GM19397 (cell line): ENCODE data around the gene ALDH4A1.
"Not testable (repeated sequence)": the region's sequence is repeated elsewhere in the genome, so short reads cannot be mapped to it uniquely, and the experiment has no call there.

Experiments
- ATAC-seq: cut with Tn5 transposase; IDR thresholded peaks from one replicate; pipeline ENCODE4 v1.9.1; 2021; ENCODE audit warnings: mild to moderate bottlenecking, moderate library complexity; ENCODE audit not compliant: unreplicated experiment

Gene ALDH4A1

DNA sequence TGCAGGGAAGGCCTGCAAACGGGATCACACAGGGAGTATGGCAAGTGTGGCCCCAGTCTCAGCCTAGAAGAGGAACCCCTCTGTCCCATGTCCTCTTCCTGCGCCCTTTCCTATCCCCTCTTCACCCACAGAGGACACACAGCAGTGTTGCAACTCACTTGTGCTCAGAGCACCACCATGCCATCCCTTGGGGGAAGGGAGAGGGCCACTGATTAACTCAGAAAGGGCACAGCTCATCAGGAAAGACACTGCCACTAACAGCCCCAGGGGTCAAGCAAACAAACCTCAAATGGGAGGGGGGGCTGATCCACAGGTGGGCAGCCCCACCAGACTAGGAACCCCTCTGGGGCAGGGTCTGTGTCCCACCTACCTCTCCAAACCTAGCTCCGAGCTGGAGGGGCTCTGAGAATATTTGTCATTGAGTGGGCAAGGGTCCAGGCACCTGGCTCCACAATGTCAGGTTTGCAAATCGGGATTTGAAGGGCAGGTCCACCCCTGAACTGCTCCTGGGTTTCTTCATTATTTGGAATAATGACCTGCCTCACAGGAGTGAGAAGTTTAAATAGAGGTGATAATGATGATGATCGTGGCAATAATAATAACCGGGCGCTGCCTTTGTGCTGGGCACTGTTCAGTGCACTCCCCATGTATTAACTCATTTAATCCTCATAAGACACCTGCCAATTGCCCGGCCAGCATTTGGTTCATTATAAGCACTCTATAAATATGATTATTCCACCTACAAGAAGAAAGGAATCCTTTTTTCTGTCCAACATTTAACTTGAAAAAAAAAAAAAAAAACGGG lies 1.0 kb downstream of the ALDH4A1 start:
- no peak for ATAC-seq

DNA sequence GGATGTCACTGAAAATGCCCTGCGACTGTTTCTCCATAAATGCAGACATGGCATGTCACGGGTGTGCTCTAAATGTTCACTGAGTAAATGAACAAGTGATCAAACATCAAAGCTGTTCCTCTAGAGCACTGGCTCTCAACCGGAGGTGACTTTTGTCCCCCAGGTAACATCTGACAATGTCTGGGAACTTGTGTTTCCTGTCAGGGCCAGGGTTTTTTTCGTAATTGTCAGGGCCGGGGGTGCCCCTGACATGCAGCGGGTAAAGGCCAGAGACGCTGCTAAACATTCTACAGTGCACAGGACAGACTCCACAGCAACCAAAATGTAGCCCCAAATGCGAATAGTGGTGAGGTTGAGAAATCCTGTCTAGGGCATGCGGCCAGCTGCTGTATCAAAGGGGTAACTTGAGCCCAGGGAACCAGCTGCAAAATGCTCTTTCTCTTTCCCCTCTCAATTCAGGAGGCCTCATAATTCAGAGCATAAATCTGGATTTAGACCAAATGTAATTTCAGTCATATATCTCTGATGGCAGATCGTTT lies 2.0 kb downstream of the ALDH4A1 start:
- no peak for ATAC-seq

DNA sequence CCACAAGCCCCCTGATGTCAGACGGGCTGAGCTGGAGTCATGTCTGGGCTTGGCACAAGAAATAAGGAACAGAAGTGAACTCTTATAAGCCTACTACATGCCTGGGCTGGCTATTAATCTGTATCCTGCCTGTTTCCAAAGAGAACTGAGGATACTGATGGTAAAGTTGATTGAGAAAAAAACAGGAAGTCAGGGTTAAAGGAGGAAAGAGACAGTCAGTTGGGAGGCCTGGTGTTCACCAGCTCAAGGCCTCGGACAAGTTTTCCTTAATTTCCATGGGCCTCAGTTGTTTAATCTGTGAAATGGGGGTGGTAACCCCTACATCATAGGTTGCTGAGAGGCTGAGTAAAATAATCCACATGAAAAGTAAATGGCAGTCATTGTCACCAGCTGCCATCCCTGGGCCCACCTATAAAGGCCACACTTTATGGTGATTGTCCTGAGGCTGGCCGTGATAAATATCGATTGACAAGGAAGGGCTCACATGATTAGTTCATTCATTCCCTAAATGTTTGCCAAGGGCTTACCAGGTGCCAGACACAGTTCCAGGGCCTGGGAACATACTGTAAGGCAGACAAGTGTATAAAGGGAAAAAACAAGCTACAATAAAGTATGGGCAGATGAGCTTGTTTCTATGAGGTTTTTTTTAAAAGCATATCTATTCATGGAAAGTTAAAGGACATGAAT lies 2.8 kb downstream of the ALDH4A1 start:
- no peak for ATAC-seq

DNA sequence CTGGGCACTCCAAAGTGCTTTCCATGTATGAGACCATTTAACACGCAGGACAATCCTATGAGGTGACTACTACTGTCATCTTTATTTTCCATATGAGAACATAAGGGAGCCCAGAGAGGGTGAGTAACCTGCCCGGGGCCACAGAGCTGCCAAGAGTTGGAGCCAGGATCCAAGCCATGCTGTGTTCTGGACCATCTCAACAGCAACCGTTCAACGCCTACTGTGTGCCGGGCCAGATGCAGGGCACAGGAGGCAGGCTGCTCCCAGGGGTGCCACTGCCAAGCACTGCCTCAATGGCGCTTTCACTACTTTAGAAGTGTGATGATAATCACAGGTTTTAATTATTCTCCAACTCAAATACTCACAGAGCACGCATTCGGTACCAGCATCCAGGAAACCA lies 3.8 kb downstream of the ALDH4A1 start:
- ATAC-seq = no peak

DNA sequence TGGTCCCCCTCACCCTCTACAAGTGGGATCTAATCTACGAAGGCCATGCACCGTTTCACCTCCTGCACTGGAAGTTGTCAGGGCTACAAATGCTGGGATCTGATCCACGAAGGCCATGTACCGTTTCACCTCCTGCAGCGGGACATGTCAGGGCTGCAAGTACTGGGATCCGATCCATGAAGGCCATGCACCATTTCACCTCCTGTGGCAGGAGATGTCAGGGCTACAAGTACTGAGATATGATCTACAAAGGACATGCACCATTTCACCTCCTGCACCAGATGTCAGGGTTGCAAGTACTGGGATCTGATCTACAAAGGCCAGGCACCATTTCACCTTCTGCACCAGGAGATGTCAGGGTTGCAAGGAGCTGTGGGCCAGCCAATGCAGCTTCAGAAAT lies 7.0 kb downstream of the ALDH4A1 start:
- no peak for ATAC-seq

DNA sequence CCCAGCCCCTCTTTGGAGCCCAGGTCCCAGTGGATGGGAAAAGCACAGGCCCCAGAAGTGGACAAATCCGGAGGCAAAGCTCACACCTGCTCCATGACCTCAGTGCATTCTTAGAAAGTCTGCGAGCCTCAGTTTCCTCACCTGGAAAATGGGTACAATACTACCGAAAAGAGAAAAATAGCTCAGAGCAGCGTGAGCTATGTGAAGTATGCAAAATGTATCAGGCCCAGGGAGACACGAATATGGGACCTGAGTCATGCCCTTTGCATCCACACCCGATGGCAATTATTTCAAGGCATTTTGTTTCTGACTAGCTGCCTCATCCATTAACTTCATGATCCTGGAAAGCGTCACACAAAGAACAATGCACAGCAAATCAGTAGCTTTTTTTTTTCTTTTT lies 9.2 kb downstream of the ALDH4A1 start:
- ATAC-seq = no peak

DNA sequence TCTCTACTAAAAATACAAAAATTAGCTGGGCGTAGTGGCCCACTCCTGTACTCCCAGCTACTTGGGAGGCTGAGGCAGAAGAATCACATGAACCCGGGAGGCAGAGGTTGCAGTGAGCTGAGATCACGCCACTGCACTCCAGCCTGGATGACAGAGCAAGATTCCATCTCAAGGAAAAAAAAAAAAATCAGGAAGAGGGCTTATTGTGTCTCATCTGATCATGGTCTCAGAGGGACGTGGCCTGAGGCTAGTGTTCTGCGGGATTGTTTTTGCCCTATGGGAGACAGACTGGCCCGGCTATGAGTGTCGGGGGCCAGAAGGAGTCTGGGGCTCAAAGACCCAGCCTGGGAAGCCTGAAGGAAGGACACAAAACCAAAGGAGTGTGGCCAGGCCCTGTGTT lies 10.5 kb downstream of the ALDH4A1 start:
- ATAC-seq = not testable (repeated sequence)

DNA sequence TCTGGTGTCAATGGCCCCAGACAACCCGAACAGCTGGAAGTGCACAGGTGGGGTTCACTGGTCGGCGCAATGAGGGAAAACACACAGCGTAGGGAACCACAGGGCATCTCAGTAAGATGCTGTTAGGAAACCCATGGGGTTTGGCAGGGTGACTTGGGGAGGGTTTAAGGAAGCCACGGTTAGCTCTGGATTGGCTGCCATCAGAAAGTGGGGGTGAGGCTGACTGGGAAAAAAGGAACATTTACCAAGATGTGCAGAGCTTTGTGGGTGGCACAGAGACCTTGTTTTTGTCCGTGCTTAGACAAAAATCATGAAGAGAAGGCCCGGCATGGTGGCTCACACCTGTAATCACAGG lies 11.0 kb downstream of the ALDH4A1 start:
- no peak for ATAC-seq

DNA sequence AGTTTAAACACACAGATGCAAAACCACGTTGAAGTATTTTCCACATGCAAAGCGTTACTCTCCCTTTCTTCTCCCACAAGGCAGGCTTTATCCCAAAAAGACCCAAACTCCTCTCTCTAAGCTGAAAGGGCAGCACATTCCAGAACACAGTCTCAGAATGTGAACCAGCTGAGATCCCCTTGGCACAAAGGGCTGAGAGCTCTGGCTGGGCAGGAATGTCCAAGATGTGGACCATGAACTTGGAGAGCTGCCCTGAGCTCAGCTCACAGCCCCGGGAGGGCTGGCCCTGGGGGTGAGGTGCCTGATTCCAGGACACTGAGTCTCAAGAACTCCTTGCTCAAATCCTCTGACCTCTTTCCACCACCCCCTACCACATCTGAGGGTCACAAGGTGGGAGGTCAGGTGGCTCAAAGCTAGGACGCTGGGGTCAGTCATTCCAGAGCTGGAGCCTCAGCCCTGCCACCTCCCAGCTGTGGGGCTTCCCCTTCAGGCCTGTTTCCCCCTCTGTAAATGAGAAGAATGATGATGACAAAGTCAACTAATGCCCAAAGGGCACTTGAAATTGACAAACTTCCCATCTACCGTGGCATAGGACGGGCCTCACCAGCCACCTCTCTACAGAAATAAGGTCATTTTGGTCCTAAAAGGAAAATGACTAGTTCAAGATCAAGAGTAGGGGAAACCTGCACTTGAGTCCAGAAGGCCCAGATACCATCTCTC lies 11.5 kb downstream of the ALDH4A1 start:
- no peak for ATAC-seq

DNA sequence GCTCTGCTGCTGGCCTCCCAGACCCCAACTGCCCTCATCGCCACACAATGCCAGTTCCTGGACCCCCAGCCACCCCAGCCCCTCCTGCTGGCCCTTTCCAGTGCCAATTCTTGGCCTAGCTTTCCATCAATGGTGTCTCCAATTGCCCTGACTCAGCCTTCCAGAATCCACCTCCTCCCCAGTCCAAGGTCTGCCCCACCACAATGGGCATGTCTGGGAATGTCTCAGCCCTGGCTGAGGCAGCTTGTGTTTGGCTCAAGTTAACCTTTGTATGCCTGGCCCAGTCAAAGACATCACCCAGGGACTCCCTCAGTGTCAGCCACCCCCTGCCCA lies 16.4 kb downstream of the ALDH4A1 start:
- no peak for ATAC-seq

DNA sequence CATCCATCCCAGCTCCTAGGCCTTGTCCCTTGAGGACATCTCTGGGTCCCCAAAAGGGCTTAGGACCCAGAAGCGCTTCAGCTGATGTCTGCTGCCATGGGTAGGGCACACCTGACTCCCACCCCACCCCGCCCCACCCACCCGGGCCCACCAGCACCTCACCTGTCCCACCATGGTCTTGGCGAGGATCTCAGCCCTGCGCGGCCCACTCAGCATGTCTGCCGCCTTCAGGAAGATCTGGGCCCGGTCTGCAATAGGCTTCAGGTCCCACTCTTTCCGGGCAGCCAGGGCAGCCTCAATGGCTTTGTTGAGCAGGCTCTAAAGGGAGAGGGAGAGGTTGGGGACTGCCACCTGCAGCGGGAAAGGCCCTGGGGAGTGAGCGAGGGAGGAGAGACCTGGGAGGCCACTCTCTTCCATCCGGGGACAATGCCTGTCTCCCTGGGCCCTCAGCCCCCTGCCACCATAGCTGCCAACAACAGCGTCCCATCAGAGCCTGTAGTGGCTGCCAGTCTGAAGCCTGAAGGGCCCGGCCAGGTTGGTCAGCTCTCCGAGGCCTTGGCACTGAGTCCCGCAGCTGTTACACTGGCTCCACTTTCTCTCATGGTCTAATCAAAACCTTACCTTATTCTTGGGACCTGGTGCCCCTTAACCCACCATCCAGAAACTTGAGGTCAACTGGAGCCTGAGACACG lies 16.9 kb downstream of the ALDH4A1 start:
- ATAC-seq = no peak

DNA sequence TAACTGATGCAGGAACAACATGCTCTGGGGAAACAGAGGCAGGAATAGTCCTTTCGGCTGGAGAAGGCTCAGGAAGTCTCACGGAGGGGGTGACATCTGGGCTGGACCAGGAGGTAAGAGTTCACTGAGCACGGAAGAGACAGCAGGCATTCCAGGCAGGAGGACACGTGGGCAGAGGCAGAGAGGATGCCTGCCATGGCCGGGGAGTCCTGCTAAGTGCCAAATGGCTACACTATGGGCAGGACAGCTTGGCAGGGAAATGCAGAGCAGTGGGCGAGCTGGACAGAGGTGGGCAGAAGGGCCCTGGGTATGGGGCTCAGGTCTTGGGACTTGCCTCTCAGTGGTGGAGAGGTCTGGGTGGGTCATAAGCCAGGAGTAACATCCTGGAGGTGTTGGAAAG lies 17.6 kb downstream of the ALDH4A1 start:
- ATAC-seq = no peak

DNA sequence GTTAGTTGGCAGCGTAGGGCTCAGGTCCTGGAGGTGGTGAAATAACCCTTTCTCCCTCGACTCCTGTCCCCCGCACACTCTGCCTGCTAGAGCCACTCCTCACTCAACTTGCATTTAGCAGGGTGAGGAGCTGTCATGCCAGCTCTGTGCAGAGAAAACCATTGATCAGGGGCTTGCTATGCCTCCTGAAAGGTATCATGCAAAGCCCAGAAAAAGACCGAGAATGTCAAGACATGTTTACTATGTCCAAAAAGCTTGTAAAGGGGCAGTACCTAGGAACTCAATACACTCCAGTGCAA lies 18.0 kb downstream of the ALDH4A1 start:
- ATAC-seq = no peak

DNA sequence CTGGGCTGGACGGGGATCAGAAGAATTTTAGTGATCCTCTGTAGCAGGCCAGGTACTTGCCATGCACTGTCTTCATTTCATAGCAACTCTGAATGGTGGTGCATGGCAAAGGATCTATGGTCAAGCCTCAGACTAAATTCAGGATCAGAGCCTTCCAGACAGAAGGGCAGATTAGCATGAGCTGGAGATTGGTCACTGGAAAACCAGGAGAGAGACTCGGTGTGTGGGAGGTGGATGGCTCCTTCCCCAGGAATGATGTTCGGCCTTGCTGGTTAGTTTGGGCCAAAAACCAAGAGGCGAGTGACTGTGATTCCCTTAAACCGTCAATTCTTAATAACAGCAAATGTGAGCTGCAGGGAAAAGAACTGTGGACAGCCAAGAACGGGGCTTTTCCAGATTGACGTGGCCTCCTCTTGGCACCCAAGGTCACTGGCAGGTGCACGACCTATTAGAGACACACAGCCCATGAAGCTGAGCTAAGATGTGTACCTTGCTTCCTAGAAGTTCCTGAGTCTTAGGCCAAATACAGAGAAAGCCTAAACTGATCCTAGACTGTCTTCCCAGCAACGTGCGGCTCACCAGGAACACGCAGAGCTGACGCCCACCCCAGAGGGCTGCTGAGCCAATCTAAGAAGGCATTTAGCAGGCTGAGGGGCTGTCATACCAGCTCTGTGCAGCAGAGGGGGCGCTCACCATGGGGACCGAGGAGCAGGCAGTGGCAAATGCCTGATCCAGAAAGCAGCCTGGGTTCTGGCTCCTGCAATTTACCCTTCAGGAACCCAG lies 18.5 kb downstream of the ALDH4A1 start:
- no peak for ATAC-seq

DNA sequence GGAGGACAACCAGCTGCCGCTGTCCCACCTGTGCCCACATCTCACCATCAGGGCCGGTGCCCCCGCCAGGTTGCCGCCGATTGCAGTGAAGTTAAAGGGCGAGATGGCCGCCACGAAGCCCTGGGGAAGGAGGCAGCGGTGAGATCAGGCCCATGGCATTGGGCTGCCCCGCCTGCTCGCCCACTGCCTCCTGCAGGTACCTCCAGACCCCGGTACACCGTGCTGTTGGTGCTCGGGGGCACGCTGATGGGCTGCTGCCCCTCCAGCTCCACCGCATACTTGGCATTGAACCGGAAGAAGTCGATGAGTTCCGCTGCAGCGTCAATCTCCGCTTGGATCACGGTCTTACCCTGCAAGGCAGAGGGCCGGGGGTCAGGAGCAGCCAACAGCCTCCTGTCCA lies 19.3 kb downstream of the ALDH4A1 start:
- no peak for ATAC-seq

DNA sequence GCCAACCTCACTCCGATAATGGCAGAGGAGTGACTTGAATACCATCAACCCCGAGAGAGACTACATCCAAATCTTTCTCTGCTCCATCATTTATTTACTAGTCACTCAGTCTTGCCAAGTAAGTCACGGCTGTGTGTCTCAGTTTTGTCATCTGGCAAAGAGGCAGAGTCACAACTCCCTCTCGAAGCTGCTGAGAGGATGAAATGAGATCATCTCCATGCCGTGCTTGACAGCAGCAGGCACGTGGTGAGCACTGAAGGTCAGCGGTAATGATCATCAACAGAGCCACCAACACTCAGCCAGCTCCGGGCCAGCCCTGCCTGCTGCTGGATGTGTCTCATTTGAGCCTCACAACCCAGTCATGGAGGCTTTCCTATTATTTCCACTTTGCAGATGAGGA lies 19.9 kb downstream of the ALDH4A1 start:
- no peak for ATAC-seq

DNA sequence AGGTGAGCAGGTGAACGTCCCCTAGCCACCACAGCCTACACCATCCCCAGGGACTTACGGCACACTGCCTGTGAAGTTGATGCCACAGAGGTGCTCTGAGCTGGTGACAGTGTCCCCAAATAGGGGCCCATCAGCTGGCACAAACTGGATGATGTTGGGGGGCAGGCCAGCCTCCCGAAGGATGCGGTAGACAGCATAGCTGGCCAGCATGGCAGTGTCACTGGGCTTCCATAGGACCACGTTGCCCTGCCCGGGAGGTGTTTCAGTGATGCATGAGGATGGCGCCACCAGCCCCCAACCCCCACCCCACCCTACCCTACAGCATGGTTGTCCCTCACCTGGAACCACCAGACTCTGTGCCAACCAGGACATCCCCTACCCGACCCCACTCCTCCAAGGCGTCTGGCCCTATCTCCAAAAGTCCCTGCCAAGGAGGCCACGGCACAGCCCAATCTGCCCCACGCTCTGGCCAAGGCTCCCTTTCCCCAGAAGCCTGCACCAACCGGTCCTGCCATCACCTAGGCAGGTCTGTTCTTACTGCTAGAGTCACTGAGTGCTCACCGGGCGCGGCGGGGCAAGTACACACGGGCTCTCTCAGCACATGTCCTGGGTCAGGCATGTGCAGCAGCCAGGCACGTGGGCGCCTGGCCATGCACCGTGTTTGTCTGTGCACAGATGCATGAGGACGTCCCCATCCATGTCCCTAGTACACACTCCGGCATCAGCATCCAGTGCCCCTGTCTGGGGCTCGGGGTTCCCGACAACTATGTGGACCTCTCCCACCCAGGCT lies 20.5 kb downstream of the ALDH4A1 start:
- ATAC-seq = no peak

DNA sequence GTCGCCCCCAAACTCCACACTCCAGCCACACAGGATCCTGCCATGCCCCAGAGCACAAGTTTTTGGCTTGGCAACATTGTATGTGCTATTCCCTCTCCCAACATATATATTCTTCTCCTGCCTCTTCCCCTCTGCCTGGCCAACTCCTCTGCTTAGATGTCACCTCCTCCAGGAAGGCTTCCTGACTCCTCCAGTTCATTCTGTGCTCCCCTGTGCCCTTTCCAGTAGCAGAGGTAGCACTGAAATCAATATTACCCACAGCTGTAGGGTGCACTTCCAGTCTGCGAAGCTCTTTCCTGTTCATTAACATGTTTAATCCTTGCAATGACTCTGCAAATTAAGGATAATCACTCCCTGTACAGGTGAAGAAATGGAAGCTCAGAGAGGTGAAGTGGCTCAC lies 21.2 kb downstream of the ALDH4A1 start:
- ATAC-seq = no peak

DNA sequence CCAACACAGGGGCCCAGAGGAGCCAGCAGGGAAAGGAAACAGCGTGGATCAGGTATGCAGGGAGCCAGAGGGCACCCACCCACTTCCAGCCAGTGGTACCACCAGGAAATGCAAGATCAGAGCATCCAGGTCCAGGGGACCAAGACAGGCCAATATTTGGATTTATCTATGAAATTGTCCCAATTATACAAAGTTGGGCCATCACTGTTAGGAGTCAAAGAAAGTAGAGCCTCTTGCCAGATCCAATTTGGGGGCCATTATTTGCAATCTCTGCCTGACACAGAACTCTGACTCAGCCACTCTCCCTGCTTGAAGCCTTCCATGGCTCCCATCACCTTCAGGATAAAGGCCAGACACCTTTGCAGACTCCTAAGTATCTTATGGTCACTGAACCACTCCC lies 21.8 kb downstream of the ALDH4A1 start:
- ATAC-seq = no peak

DNA sequence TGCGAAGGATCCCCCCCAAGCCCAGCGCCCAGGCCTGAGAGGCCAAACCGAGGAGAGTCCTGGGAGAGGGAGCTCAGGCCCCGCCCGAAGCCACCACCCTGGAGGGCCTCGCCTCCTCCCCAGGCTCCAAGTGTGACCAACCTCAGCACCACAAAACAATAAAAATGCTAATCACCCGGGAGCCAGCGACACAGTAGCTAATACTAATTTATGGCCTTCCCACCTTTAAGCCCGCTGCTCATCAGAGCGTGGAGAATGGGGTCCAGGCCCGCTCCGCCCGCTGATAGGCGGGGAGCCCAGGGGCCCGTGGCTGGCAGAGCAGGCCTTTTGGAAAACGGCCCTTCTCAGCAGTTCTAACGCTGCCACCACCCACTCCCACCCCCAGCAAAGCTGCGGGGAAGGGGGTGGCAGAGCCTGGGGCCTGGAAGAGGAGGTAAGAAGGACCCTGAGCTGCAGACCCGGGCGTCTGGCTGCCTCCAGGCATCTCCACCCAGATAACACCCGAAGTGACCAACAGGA lies 22.5 kb downstream of the ALDH4A1 start:
- no peak for ATAC-seq
